GM15510 (cell line): ENCODE measurements around the gene COL7A1.

Experiments used
- POLR2A ChIP-seq: IDR thresholded peaks from 3 replicates; pipeline ENCODE4 v1.6.1; 2011; ENCODE audit warnings: borderline replicate concordance; ENCODE audit not compliant: insufficient read length; ENCODE audit errors: extremely low read depth

Gene COL7A1

GRCh38 chr3:48528048-48528447, 67.1 kb downstream of the COL7A1 start:
- no peak for TF ChIP-seq POLR2A

- no peak for TF ChIP-seq POLR2A
Observed at GRCh38 chr3:48524970-48525369, 70.2 kb downstream of the COL7A1 start.

- TF ChIP-seq POLR2A, result no peak
Observed at GRCh38 chr3:48521635-48522034, 73.5 kb downstream of the COL7A1 start.

- TF ChIP-seq POLR2A, result no peak
Observed at GRCh38 chr3:48519277-48519643, 75.9 kb downstream of the COL7A1 start.

DNA sequence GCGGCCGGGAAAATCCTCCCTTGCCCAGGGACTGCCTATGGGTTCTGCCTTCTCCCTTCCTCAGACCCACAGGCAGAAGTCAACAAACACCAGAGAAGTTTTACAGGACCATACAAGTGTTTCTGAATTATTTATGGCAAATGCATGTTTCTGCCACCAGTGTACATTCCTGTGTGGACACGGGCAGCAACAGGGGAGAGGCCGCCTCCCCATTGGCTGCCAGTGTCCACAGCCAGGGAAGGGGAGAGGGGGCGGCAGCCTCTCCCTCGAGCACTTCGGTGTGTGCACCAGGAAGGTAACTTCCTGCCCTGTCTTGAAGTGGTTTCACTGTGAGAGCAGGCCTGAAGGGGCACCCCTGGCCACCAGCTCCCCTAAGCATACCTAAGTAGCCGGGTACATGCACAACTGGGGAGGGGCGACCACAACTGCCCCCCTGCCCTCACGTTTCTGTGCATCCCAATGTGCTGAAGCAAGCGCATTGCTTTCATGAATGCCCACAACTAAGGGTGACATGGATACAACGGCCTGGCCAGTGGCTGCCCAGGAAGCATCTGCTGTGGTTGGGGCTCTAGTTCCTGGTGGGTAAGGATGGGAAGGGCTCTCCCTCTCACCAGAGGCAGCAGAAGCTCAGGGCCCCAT, 76.4 kb downstream of the COL7A1 start:
- no peak for TF ChIP-seq POLR2A

GRCh38 chr3:48518069-48518468, 77.1 kb downstream of the COL7A1 start:
- TF ChIP-seq POLR2A, result no peak

DNA sequence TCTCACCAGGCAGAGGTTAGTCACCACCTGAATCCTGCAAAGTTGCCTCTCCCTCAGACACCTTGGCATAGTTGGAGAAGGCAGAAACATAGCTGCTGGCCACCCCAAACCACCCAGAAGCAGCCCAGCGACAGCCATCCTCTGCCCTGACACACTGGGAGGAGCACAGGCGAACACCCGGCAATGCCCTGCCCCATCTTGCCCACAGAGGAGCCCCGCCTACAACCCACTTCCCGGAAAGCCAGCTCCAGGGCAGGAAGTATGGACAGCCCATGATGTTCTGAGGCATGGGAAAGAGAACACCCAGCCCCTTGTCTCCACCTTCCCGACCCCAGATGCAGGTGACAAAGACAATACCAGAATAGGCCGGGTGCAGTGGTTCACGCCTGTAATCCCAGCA, 78.6 kb downstream of the COL7A1 start:
- TF ChIP-seq POLR2A, result no peak

DNA sequence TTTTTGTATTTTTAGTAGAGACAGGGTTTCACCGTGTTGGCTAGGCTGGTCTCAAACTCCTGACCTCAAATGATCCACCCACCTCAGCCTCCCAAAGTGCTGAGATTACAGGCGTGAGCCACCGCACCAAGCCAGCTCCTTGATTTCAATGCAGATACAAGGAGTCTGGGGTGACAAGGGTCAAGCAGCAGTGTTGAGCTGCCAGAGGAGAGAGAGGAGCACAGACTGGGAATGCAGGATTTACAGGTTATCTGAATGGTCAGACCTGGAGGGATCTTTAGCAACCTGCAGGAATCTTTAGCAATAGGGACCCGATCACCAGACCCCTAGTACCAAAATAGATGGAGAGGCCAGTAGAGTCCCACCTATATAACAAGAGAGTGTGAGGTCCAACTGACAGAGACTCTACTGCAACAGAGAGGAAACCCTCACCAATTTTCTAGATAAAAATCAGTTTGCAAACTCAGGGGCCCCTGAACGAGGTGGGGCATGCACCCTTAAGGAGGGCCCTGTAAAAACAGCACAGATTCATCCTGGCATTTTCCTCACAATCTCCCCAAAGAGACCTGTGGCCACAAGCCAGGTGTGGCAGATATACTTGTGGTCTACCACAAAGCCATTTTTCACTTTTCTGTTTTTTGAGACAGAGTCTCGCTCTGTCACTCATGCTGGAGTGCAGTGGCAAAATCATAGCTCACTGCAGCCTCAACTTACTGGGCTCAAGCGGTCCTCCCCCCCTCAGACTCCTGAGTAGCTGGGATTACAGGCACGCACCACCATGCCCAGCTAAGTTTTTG, 80.5 kb downstream of the COL7A1 start:
- TF ChIP-seq POLR2A, result no peak
